Smooth muscle cell (in vitro differentiated cells): ENCODE data around the gene PRPF40B. TPM values are rescaled to one million over a fixed set of nuclear protein-coding genes. Genes with fewer than 3 reads are reported as not detected.

Experiments used
- DNase-seq: peaks from one replicate; lab custom pipeline; 2025; ENCODE audit not compliant: unreplicated experiment; lab: John Stamatoyannopoulos, UW
- H2AFZ ChIP-seq: fragments of 200-600 bp; sonication (generic); 2 replicates; pipeline ENCODE4 v1.6.0; 2016; ENCODE audit warnings: antibody characterized with exemption, low read depth, mild to moderate bottlenecking
- H3F3A ChIP-seq: fragments of 200-600 bp; sonication (generic); 2 replicates; pipeline ENCODE4 v1.6.0; 2017; ENCODE audit warnings: antibody characterized with exemption, low read depth
- H3K27ac ChIP-seq: fragments of 200-600 bp; sonication (generic); 2 replicates; pipeline ENCODE4 v1.5.1; 2016; ENCODE audit warnings: low read depth, mild to moderate bottlenecking
- H3K27me3 ChIP-seq: fragments of 200-600 bp; sonication (generic); 2 replicates; pipeline ENCODE4 v1.6.1; 2016; ENCODE audit warnings: low read depth, mild to moderate bottlenecking
- H3K36me3 ChIP-seq: fragments of 200-600 bp; sonication (generic); 2 replicates; pipeline ENCODE4 v1.5.1; 2016; ENCODE audit warnings: low read depth
- H3K4me1 ChIP-seq: fragments of 200-600 bp; sonication (generic); 2 replicates; pipeline ENCODE4 v1.5.1; 2016; ENCODE audit warnings: low read depth
- H3K4me2 ChIP-seq: fragments of 200-600 bp; sonication (generic); 2 replicates; pipeline ENCODE4 v1.6.0; 2016; ENCODE audit warnings: mild to moderate bottlenecking
- H3K4me3 ChIP-seq: fragments of 200-600 bp; sonication (generic); 2 replicates; pipeline ENCODE4 v1.5.1; 2016; ENCODE audit warnings: mild to moderate bottlenecking
- H3K79me2 ChIP-seq: fragments of 200-600 bp; sonication (generic); 2 replicates; pipeline ENCODE4 v1.6.0; 2016; ENCODE audit warnings: low read depth, mild to moderate bottlenecking
- H3K9ac ChIP-seq: fragments of 200-600 bp; sonication (generic); 2 replicates; pipeline ENCODE4 v1.6.0; 2016; ENCODE audit warnings: low read depth
- H3K9me3 ChIP-seq: fragments of 200-600 bp; sonication (generic); replicated peaks from 2 replicates; pipeline ENCODE4 v1.5.1; 2016; ENCODE audit warnings: low read depth
- H4K20me1 ChIP-seq: fragments of 200-600 bp; sonication (generic); 2 replicates; pipeline ENCODE4 v1.6.0; 2016; ENCODE audit warnings: low read depth
- WGBS: methylation state at CpG from one replicate; pipeline ENCODE4 v1.1.7; 2016; ENCODE audit warnings: low lambda C conversion rate; 5-methylcytosine and 5-hydroxymethylcytosine counted together
- polyA plus RNA-seq: library from polyadenylated mRNA; unstranded; fragments of >200 nt; fragmentation: Nextera tagmentation; extraction: Ambion mirVana; gene quantifications from 2 replicates; pipeline ENCODE4 v1.2.1, GENCODE V29; 2016
- total RNA-seq: library from RNA; depleted of rRNA; stranded (reverse); fragments of >200 nt; gene quantifications from 2 replicates; pipeline ENCODE4 v1.2.3, GENCODE V29; 2014
- TF ChIP-seq, protein P1 (sequence below): fragments of 200-600 bp; sonication (generic); IDR thresholded peaks from 2 replicates; pipeline ENCODE4 v1.5.1; 2017; ENCODE audit warnings: borderline replicate concordance, mild to moderate bottlenecking, antibody characterized with exemption; ENCODE audit not compliant: insufficient read depth, poor library complexity, severe bottlenecking

PRPF40B gene
- total and polyA plus RNA-seq, 2 experiments from 2014 or later, result 6.2 to 19.8 TPM

DNA sequence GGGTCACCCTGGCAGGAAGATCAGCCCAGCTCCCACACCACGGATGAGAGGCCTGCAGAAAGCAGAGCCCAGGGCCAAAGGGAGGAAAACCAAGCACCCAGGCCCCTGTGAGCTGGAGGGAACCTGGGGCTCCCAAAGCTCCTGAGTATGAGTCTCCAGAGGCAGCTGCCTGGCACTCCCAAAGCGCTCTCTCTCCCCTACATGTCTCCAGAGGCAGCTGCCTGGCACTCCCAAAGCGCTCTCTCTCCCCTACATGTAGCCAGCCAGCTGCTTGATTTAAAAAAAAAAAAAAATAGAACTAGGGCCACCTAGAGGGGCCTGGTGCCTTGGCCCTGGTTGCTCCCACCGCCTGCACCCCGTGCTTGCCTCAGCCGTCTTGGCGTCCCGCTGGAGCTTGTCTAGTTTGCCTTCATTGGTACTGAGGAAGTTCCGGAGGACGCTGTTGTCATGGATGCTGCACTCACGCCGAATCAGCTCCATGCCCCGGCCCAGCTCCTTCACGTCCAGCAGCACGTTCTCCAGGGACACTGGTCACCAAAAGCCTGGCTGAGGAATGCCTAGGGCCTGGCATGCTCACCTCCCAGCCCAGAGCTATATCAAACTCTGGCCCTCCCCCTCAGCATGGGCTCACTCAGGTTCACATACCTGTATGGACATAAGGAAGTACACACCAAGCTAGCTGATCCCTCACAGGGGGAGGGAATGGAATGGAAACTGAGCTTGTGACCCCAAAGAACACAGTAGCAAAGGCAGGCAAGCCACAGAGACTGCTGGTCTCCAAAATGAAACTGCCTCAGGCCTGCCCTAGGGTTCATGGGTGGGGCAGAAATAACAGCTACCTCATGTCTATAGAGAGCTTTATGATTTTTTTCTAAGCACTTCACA, 24.7 kb downstream of the PRPF40B start:
- 95% methylated on average over 15 of the region's 15 CpGs for WGBS
- no peak overlapping the region for H3K27ac ChIP-seq
- H3K9me3 ChIP-seq, result no peaks in the 10 kb centered on the region
- TF ChIP-seq, protein P1, sequence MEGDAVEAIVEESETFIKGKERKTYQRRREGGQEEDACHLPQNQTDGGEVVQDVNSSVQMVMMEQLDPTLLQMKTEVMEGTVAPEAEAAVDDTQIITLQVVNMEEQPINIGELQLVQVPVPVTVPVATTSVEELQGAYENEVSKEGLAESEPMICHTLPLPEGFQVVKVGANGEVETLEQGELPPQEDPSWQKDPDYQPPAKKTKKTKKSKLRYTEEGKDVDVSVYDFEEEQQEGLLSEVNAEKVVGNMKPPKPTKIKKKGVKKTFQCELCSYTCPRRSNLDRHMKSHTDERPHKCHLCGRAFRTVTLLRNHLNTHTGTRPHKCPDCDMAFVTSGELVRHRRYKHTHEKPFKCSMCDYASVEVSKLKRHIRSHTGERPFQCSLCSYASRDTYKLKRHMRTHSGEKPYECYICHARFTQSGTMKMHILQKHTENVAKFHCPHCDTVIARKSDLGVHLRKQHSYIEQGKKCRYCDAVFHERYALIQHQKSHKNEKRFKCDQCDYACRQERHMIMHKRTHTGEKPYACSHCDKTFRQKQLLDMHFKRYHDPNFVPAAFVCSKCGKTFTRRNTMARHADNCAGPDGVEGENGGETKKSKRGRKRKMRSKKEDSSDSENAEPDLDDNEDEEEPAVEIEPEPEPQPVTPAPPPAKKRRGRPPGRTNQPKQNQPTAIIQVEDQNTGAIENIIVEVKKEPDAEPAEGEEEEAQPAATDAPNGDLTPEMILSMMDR, result no peak
- no peak overlapping the region for H2AFZ ChIP-seq
- no peak overlapping the region for H3K4me2 ChIP-seq
- H3K4me3 ChIP-seq, result no peak overlapping the region
- no peak for DNase-seq
- no peaks in the 10 kb centered on the region for H4K20me1 ChIP-seq
- no peaks in the 10 kb centered on the region for H3K36me3 ChIP-seq
- no peaks in the 10 kb centered on the region for H3K79me2 ChIP-seq
- H3K4me1 ChIP-seq, result no peaks in the 10 kb centered on the region
- no peak overlapping the region for H3K9ac ChIP-seq
- no peaks in the 10 kb centered on the region for H3F3A ChIP-seq
- H3K27me3 ChIP-seq, result no peaks in the 10 kb centered on the region

DNA sequence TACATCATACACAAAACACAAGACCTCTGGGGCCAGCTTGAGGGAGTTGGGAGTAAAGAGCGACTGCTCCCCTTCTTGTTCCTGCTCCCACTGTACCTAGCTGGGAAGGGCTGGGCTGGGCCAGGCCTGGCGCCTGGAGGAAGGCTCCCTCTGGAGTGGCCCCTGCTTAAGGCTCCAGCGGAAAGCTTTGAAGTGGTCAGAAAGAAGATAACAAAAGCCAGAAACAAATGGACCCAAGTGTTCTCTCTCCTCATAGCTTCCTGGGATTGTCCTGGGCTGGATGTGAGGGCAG, 25.3 kb downstream of the PRPF40B start:
- H3K4me2 ChIP-seq, result no peak overlapping the region
- TF ChIP-seq, protein P1, result no peak
- H3K27me3 ChIP-seq, result no peaks in the 10 kb centered on the region
- no peaks in the 10 kb centered on the region for H3K9me3 ChIP-seq
- DNase-seq, result no peak
- H2AFZ ChIP-seq, result no peak overlapping the region
- H3K4me1 ChIP-seq, result no peaks in the 10 kb centered on the region
- H3K79me2 ChIP-seq, result no peaks in the 10 kb centered on the region
- no peaks in the 10 kb centered on the region for H4K20me1 ChIP-seq
- no peak overlapping the region for H3K27ac ChIP-seq
- no peaks in the 10 kb centered on the region for H3F3A ChIP-seq
- WGBS, result 90% methylated on average over 3 of the region's 3 CpGs
- no peak overlapping the region for H3K9ac ChIP-seq
- no peak overlapping the region for H3K4me3 ChIP-seq
- H3K36me3 ChIP-seq, result no peaks in the 10 kb centered on the region

DNA sequence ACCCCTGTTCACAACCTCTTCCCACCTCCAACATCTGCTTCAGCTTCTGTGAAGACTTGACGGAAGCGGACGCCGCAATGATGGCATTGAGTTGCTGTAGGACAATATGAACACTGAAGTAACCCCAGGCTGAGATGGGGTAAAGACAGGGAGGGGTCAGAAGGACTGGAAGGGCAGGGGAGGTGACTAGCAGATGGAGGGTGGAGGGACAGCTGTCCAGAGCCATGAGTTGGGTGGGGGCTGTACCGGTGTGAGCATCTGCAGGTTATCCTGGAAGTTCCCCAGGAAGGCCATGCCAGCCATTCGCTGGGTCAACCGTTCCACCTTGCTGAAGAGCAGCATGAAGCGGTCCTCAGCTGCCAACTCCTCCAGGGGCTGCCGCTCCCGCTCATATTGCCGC, 26.1 kb downstream of the PRPF40B start:
- no peaks in the 10 kb centered on the region for H3K79me2 ChIP-seq
- H3K4me2 ChIP-seq, result no peak overlapping the region
- H3K36me3 ChIP-seq, result no peaks in the 10 kb centered on the region
- no peaks in the 10 kb centered on the region for H3K9me3 ChIP-seq
- H3K4me1 ChIP-seq, result no peaks in the 10 kb centered on the region
- no peaks in the 10 kb centered on the region for H4K20me1 ChIP-seq
- H2AFZ ChIP-seq, result no peak overlapping the region
- H3F3A ChIP-seq, result no peaks in the 10 kb centered on the region
- TF ChIP-seq, protein P1, result no peak
- no peaks in the 10 kb centered on the region for H3K27me3 ChIP-seq
- WGBS, result 97% methylated on average over 5 of the region's 11 CpGs
- H3K4me3 ChIP-seq, result no peak overlapping the region
- H3K27ac ChIP-seq, result no peak overlapping the region
- DNase-seq, result no peak
- H3K9ac ChIP-seq, result no peak overlapping the region

DNA sequence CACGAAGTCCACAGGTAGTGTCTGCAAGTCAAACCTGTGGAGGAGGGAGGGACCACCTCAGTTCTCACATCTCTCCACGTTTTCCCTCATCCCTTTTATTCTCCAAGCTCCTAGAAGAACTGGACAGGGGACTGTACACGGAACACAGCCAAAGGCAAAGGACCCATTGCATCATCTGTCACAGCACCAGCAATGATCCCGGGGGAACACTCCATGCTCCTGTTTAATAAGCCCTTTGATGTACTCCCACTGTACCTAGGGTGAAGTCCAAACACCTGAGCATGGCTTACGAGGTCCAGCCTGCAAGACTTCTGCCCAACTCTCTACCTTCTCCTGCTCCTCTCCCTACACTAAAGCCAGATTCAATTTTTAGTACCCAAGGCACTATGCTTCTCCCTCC, 26.5 kb downstream of the PRPF40B start:
- Histone ChIP-seq H3K9ac (no peak overlapping the region), H3K4me3 (no peak overlapping the region), H2AFZ (no peak overlapping the region), H3K9me3 (no peaks in the 10 kb centered on the region), H3K79me2 (no peaks in the 10 kb centered on the region), H4K20me1 (no peaks in the 10 kb centered on the region), H3K4me2 (no peak overlapping the region), H3K27me3 (no peaks in the 10 kb centered on the region), H3K4me1 (no peaks in the 10 kb centered on the region), H3K36me3 (no peaks in the 10 kb centered on the region), H3F3A (no peaks in the 10 kb centered on the region), H3K27ac (no peak overlapping the region)
- TF ChIP-seq, protein P1, result no peak
- no peak for DNase-seq
- 88% methylated on average over 5 of the region's 5 CpGs for WGBS
